GM18517 (cell line): ENCODE measurements around the gene MCM3.

Experiments
- ATAC-seq: cut with Tn5 transposase; IDR thresholded peaks from one replicate; pipeline ENCODE4 v1.9.1; 2021; ENCODE audit warnings: mild to moderate bottlenecking, moderate library complexity; ENCODE audit not compliant: unreplicated experiment

The MCM3 gene

GRCh38 chr6:52304983-52305390 is 20.4 kb upstream of the MCM3 start:
- peak; percentile 50 for ATAC-seq

- ATAC-seq, result no peak
These were observed 18.6 kb upstream of the MCM3 start for GRCh38 chr6:52303178-52303577.

- no peak for ATAC-seq
These were observed 16.8 kb upstream of the MCM3 start for GRCh38 chr6:52301326-52301725.

- no peak for ATAC-seq
These were observed 16.0 kb upstream of the MCM3 start for GRCh38 chr6:52300489-52300931.

GRCh38 chr6:52299653-52300052 is 15.1 kb upstream of the MCM3 start:
- ATAC-seq, result no peak

- no peak for ATAC-seq
These were observed 12.9 kb upstream of the MCM3 start for GRCh38 chr6:52297433-52297832.

- no peak for ATAC-seq
These were observed 8.5 kb upstream of the MCM3 start for GRCh38 chr6:52293067-52293466.

GRCh38 chr6:52288841-52289240 is 4.3 kb upstream of the MCM3 start:
- ATAC-seq, result no peak

- ATAC-seq, result no peak
These were observed 3.7 kb upstream of the MCM3 start for GRCh38 chr6:52288216-52288615.

- ATAC-seq, result no peak
These were observed 2.4 kb upstream of the MCM3 start for GRCh38 chr6:52286798-52287432.

- ATAC-seq, result peak; percentile 5
These were observed 881 bp upstream of the MCM3 start for GRCh38 chr6:52285177-52286068.

GRCh38 chr6:52284131-52284459 is 447 bp downstream of the MCM3 start:
- ATAC-seq, result no peak

GRCh38 chr6:52283111-52283510 is 1.4 kb downstream of the MCM3 start:
- ATAC-seq, result no peak

- ATAC-seq, result no peak
These were observed 8.4 kb downstream of the MCM3 start for GRCh38 chr6:52276130-52276529.

- no peak for ATAC-seq
These were observed 12.6 kb downstream of the MCM3 start for GRCh38 chr6:52271852-52272460.

- peak; percentile 84 for ATAC-seq
These were observed 20.6 kb downstream of the MCM3 start for GRCh38 chr6:52263709-52264540.

- no peak for ATAC-seq
These were observed 21.8 kb downstream of the MCM3 start for GRCh38 chr6:52262620-52263344.

- no peak for ATAC-seq
These were observed 23.3 kb downstream of the MCM3 start for GRCh38 chr6:52261229-52261628.

- ATAC-seq, result no peak
These were observed 23.9 kb downstream of the MCM3 start for GRCh38 chr6:52260634-52261033.

GRCh38 chr6:52255434-52255833 is 29.1 kb downstream of the MCM3 start:
- no peak for ATAC-seq
